ENCODE data around the gene RTBDN. TPM values are rescaled to one million over a fixed set of nuclear protein-coding genes. Genes with fewer than 3 reads are reported as not detected.
A peak's percentile ranks its signal among the peaks of the same experiment; 100 is the strongest.

Gene RTBDN
- total and polyA plus RNA-seq, 2 experiments from 2014 or later, result 4.1 to 4.6 TPM

DNA sequence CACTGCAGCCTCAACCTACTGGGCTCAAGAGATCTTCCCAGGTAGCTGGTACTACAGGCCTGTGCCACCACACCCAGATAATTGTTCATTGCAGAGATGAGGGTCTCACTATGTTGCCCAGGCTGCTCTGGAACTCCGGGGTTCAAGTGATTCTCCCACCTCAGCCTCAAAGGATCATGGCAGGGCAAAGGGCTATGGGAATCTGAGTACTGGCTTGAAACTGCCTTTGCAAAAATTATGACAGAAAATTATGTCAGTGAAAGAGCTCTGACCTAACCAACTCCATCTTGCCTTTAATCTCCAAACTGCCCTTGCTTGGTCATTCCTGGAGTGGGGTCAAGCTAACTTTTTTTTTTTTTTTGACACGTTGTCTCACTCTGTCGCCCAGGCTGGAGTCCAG, 48.2 kb upstream of the RTBDN start:
- no peak overlapping the region for H2AFZ ChIP-seq
- H3K9me3 Mint-ChIP-seq, result peaks cover 22% of the 10 kb centered on the region
- H3K27me3 Mint-ChIP-seq (ENCODE audit: insufficient read depth, low read depth, poor library complexity), result peaks cover 32% of the 10 kb centered on the region
- H3K4me1 Mint-ChIP-seq, result peaks cover 17% of the 10 kb centered on the region
- peaks cover 19% of the 10 kb centered on the region for H3K36me3 Mint-ChIP-seq (ENCODE audit: low read depth)
- no peak overlapping the region for H3K4me2 ChIP-seq
- DNase-seq (ENCODE audit: low spot score) (no peak), ATAC-seq (no peak)
- H3K27ac ChIP-seq (ENCODE audit: low read depth), result no peak overlapping the region
- TF ChIP-seq, protein P1, sequence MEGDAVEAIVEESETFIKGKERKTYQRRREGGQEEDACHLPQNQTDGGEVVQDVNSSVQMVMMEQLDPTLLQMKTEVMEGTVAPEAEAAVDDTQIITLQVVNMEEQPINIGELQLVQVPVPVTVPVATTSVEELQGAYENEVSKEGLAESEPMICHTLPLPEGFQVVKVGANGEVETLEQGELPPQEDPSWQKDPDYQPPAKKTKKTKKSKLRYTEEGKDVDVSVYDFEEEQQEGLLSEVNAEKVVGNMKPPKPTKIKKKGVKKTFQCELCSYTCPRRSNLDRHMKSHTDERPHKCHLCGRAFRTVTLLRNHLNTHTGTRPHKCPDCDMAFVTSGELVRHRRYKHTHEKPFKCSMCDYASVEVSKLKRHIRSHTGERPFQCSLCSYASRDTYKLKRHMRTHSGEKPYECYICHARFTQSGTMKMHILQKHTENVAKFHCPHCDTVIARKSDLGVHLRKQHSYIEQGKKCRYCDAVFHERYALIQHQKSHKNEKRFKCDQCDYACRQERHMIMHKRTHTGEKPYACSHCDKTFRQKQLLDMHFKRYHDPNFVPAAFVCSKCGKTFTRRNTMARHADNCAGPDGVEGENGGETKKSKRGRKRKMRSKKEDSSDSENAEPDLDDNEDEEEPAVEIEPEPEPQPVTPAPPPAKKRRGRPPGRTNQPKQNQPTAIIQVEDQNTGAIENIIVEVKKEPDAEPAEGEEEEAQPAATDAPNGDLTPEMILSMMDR (conservative IDR thresholded peaks at IDR 0.05; ENCODE audit: low read depth in 2 of 2), result no peak
- TF ChIP-seq NANOG (IDR thresholded peaks at IDR 0.05; ENCODE audit: borderline replicate concordance) (no peak), EZH2phosphoT487 (IDR thresholded peaks at IDR 0.05; ENCODE audit: unreplicated experiment) (no peak), JUNB (IDR thresholded peaks at IDR 0.05; ENCODE audit: unreplicated experiment) (no peak), ZNF114 (CRISPR knock-in tag; IDR thresholded peaks at IDR 0.05) (no peak), STAT1 (IDR thresholded peaks at IDR 0.05; ENCODE audit: unreplicated experiment) (no peak), POLR2AphosphoS5 (IDR thresholded peaks at IDR 0.05; ENCODE audit: low read depth) (no peak), ZNF331 (CRISPR knock-in tag; IDR thresholded peaks at IDR 0.05; ENCODE audit: low read depth) (no peak), CREB1 (CRISPR knock-in tag; IDR thresholded peaks at IDR 0.05; ENCODE audit: low read depth) (no peak)
- TF ChIP-seq, protein P2, sequence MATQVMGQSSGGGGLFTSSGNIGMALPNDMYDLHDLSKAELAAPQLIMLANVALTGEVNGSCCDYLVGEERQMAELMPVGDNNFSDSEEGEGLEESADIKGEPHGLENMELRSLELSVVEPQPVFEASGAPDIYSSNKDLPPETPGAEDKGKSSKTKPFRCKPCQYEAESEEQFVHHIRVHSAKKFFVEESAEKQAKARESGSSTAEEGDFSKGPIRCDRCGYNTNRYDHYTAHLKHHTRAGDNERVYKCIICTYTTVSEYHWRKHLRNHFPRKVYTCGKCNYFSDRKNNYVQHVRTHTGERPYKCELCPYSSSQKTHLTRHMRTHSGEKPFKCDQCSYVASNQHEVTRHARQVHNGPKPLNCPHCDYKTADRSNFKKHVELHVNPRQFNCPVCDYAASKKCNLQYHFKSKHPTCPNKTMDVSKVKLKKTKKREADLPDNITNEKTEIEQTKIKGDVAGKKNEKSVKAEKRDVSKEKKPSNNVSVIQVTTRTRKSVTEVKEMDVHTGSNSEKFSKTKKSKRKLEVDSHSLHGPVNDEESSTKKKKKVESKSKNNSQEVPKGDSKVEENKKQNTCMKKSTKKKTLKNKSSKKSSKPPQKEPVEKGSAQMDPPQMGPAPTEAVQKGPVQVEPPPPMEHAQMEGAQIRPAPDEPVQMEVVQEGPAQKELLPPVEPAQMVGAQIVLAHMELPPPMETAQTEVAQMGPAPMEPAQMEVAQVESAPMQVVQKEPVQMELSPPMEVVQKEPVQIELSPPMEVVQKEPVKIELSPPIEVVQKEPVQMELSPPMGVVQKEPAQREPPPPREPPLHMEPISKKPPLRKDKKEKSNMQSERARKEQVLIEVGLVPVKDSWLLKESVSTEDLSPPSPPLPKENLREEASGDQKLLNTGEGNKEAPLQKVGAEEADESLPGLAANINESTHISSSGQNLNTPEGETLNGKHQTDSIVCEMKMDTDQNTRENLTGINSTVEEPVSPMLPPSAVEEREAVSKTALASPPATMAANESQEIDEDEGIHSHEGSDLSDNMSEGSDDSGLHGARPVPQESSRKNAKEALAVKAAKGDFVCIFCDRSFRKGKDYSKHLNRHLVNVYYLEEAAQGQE (IDR thresholded peaks at IDR 0.05; ENCODE audit: unreplicated experiment), result no peak
- TF ChIP-seq, protein P3, sequence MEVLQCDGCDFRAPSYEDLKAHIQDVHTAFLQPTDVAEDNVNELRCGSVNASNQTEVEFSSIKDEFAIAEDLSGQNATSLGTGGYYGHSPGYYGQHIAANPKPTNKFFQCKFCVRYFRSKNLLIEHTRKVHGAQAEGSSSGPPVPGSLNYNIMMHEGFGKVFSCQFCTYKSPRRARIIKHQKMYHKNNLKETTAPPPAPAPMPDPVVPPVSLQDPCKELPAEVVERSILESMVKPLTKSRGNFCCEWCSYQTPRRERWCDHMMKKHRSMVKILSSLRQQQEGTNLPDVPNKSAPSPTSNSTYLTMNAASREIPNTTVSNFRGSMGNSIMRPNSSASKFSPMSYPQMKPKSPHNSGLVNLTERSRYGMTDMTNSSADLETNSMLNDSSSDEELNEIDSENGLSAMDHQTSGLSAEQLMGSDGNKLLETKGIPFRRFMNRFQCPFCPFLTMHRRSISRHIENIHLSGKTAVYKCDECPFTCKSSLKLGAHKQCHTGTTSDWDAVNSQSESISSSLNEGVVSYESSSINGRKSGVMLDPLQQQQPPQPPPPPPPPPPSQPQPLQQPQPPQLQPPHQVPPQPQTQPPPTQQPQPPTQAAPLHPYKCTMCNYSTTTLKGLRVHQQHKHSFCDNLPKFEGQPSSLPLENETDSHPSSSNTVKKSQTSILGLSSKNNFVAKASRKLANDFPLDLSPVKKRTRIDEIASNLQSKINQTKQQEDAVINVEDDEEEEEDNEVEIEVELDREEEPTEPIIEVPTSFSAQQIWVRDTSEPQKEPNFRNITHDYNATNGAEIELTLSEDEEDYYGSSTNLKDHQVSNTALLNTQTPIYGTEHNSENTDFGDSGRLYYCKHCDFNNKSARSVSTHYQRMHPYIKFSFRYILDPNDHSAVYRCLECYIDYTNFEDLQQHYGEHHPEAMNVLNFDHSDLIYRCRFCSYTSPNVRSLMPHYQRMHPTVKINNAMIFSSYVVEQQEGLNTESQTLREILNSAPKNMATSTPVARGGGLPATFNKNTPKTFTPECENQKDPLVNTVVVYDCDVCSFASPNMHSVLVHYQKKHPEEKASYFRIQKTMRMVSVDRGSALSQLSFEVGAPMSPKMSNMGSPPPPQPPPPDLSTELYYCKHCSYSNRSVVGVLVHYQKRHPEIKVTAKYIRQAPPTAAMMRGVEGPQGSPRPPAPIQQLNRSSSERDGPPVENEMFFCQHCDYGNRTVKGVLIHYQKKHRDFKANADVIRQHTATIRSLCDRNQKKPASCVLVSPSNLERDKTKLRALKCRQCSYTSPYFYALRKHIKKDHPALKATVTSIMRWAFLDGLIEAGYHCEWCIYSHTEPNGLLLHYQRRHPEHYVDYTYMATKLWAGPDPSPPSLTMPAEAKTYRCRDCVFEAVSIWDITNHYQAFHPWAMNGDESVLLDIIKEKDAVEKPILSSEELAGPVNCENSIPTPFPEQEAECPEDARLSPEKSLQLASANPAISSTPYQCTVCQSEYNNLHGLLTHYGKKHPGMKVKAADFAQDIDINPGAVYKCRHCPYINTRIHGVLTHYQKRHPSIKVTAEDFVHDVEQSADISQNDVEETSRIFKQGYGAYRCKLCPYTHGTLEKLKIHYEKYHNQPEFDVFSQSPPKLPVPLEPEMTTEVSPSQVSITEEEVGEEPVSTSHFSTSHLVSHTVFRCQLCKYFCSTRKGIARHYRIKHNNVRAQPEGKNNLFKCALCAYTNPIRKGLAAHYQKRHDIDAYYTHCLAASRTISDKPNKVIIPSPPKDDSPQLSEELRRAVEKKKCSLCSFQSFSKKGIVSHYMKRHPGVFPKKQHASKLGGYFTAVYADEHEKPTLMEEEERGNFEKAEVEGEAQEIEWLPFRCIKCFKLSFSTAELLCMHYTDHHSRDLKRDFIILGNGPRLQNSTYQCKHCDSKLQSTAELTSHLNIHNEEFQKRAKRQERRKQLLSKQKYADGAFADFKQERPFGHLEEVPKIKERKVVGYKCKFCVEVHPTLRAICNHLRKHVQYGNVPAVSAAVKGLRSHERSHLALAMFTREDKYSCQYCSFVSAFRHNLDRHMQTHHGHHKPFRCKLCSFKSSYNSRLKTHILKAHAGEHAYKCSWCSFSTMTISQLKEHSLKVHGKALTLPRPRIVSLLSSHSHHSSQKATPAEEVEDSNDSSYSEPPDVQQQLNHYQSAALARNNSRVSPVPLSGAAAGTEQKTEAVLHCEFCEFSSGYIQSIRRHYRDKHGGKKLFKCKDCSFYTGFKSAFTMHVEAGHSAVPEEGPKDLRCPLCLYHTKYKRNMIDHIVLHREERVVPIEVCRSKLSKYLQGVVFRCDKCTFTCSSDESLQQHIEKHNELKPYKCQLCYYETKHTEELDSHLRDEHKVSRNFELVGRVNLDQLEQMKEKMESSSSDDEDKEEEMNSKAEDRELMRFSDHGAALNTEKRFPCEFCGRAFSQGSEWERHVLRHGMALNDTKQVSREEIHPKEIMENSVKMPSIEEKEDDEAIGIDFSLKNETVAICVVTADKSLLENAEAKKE (CRISPR knock-in tag; IDR thresholded peaks at IDR 0.05), result no peak
- TF ChIP-seq, protein P4, sequence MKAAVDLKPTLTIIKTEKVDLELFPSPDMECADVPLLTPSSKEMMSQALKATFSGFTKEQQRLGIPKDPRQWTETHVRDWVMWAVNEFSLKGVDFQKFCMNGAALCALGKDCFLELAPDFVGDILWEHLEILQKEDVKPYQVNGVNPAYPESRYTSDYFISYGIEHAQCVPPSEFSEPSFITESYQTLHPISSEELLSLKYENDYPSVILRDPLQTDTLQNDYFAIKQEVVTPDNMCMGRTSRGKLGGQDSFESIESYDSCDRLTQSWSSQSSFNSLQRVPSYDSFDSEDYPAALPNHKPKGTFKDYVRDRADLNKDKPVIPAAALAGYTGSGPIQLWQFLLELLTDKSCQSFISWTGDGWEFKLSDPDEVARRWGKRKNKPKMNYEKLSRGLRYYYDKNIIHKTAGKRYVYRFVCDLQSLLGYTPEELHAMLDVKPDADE (IDR thresholded peaks at IDR 0.05), result no peak
- no peaks in the 10 kb centered on the region; the same call in 1 of the 2 replicates for H3K9me2 ChIP-seq (ENCODE audit: insufficient read depth)
- peaks cover 3% of the 10 kb centered on the region; the same call in 1 of the 2 replicates for H3K4me1 ChIP-seq (ENCODE audit: insufficient read depth)
- peaks cover 26% of the 10 kb centered on the region for H3F3A ChIP-seq (replicated peaks; ENCODE audit: low read depth)
- H3K27ac Mint-ChIP-seq, result no peak overlapping the region
- H3K4me3 Mint-ChIP-seq, result peak overlapping the region; percentile 90; the same call in 2 of the 3 replicates
- no peaks in the 10 kb centered on the region for H4K20me1 ChIP-seq (replicated peaks; ENCODE audit: insufficient read depth)
- H3K4me3 ChIP-seq, result no peak overlapping the region
- H3K79me2 ChIP-seq (replicated peaks; ENCODE audit: insufficient read depth), result no peaks in the 10 kb centered on the region
- H3K27me3 ChIP-seq (ENCODE audit: insufficient read depth), result peaks cover 23% of the 10 kb centered on the region
- H3K36me3 ChIP-seq (ENCODE audit: insufficient read depth), result no peaks in the 10 kb centered on the region

Data from GM23338 (cell line).